ENCODE results near the gene HOXB9. TPM values are rescaled to one million over a fixed set of nuclear protein-coding genes. Genes with fewer than 3 reads are reported as not detected.
A peak's percentile ranks its signal among the peaks of the same experiment; 100 is the strongest.

The HOXB9 gene
- total RNA-seq, 1 donor from 2014 or later, result 0.13 TPM

- ATAC-seq (ENCODE audit: low read depth) (no peak), DNase-seq (no peak)
- ChIA-PET CTCF (interaction anchor here (0.8 to 4.5 kb wide), 22 partner anchors 9 to 567 kb away, joined by 3 to 31 read pairs (median 4); partner anchors contain the start of gene HOXB8), POLR2A (interaction anchor here (0.8 to 1.6 kb wide), 6 partner anchors 14 to 257 kb away, joined by 3 to 5 read pairs (median 3); partner anchors contain the start of gene HOXB8)
- Mint-ChIP-seq H3K27me3 (peaks cover 73% of the 10 kb centered on the region), H3K27ac (no peak overlapping the region), H3K4me3 (peak overlapping the region; percentile 56), H3K36me3 (ENCODE audit: low read depth) (no peaks in the 10 kb centered on the region), H3K4me1 (peaks cover 45% of the 10 kb centered on the region), H3K9me3 (no peaks in the 10 kb centered on the region)
- intact Hi-C loops (cut with micrococcal nuclease), result loop anchor here (2.0 to 10.0 kb wide), 4 partner anchors 136 to 438 kb away; no protein-coding TSS in a partner anchor
- TF ChIP-seq CTCF (IDR thresholded peaks at IDR 0.05), result no peak
Observed at GRCh38 chr17:48592577-48592976, 33.6 kb downstream of the HOXB9 start.

GRCh38 chr17:48592057-48592514 lies 34.1 kb downstream of the HOXB9 start:
- no peak for DNase-seq
- H3K9me3 Mint-ChIP-seq, result no peaks in the 10 kb centered on the region
- peaks cover 74% of the 10 kb centered on the region for H3K27me3 Mint-ChIP-seq
- H3K27ac Mint-ChIP-seq, result no peak overlapping the region
- ChIA-PET POLR2A (interaction anchor here (0.8 to 1.6 kb wide), 3 partner anchors 13 to 26 kb away, joined by 3 to 5 read pairs (median 3); no protein-coding TSS in a partner anchor), CTCF (interaction anchor here (1.1 to 4.5 kb wide), 11 partner anchors 8 to 566 kb away, joined by 3 to 31 read pairs (median 9); partner anchors contain the start of gene HOXB8)
- H3K4me1 Mint-ChIP-seq, result peaks cover 42% of the 10 kb centered on the region
- intact Hi-C loops (cut with micrococcal nuclease), result loop anchor here (2.0 to 10.0 kb wide), 4 partner anchors 135 to 437 kb away; no protein-coding TSS in a partner anchor
- H3K4me3 Mint-ChIP-seq, result no peak overlapping the region
- no peak for ATAC-seq (ENCODE audit: low read depth)
- no peaks in the 10 kb centered on the region for H3K36me3 Mint-ChIP-seq (ENCODE audit: low read depth)
- TF ChIP-seq CTCF (IDR thresholded peaks at IDR 0.05), result no peak

GRCh38 chr17:48591255-48592056 lies 34.7 kb downstream of the HOXB9 start:
- ATAC-seq (ENCODE audit: low read depth) (no peak), DNase-seq (no peak)
- Mint-ChIP-seq H3K9me3 (no peaks in the 10 kb centered on the region), H3K4me3 (no peak overlapping the region), H3K27ac (no peak overlapping the region), H3K4me1 (peaks cover 38% of the 10 kb centered on the region), H3K27me3 (peaks cover 76% of the 10 kb centered on the region), H3K36me3 (ENCODE audit: low read depth) (no peaks in the 10 kb centered on the region)
- intact Hi-C loops (cut with micrococcal nuclease), result loop anchor here (2.0 to 10.0 kb wide), 4 partner anchors 135 to 437 kb away; no protein-coding TSS in a partner anchor
- no peak for TF ChIP-seq CTCF (IDR thresholded peaks at IDR 0.05)
- ChIA-PET POLR2A (interaction anchor here (0.6 to 1.6 kb wide), 3 partner anchors 13 to 1309 kb away, joined by 3 to 4 read pairs (median 3); no protein-coding TSS in a partner anchor), CTCF (interaction anchor here (1.3 to 4.5 kb wide), 7 partner anchors 21 to 257 kb away, joined by 3 to 29 read pairs (median 9); no protein-coding TSS in a partner anchor)

GRCh38 chr17:48590607-48591161 lies 35.5 kb downstream of the HOXB9 start:
- peaks cover 43% of the 10 kb centered on the region for H3K4me1 Mint-ChIP-seq
- H3K4me3 Mint-ChIP-seq, result no peak overlapping the region
- no peaks in the 10 kb centered on the region for H3K9me3 Mint-ChIP-seq
- CTCF ChIA-PET, result interaction anchor here (1.3 to 3.2 kb wide), 3 partner anchors 22 to 255 kb away, joined by 3 to 21 read pairs (median 5); no protein-coding TSS in a partner anchor
- H3K27me3 Mint-ChIP-seq, result peaks cover 78% of the 10 kb centered on the region
- no peak for TF ChIP-seq CTCF (IDR thresholded peaks at IDR 0.05)
- POLR2A ChIA-PET, result interaction anchor here (0.6 kb wide), 2 partner anchors 229 to 1310 kb away, joined by 3 to 4 read pairs; no protein-coding TSS in a partner anchor
- intact Hi-C loops (cut with micrococcal nuclease), result loop anchor here (10.0 kb wide), 1 partner anchor 436 kb away; no protein-coding TSS in a partner anchor
- H3K27ac Mint-ChIP-seq, result no peak overlapping the region
- H3K36me3 Mint-ChIP-seq (ENCODE audit: low read depth), result no peaks in the 10 kb centered on the region
- DNase-seq (no peak), ATAC-seq (ENCODE audit: low read depth) (no peak)
